ENCODE data around the gene TBCC. TPM values are rescaled to one million over a fixed set of nuclear protein-coding genes. Genes with fewer than 3 reads are reported as not detected.

TBCC gene
- total RNA-seq, 1 experiment from 2014 or later = 24.7 TPM

- TF ChIP-seq ATF2 (CRISPR knock-in tag; IDR thresholded peaks at IDR 0.05; ENCODE audit: borderline replicate concordance, low read depth) (no peak), ELF4 (CRISPR knock-in tag; IDR thresholded peaks at IDR 0.05; ENCODE audit: low read depth) (no peak), FOXP4 (CRISPR knock-in tag; IDR thresholded peaks at IDR 0.05) (no peak), ZNF232 (CRISPR knock-in tag; IDR thresholded peaks at IDR 0.05) (no peak), CDX4 (CRISPR knock-in tag; IDR thresholded peaks at IDR 0.05; ENCODE audit: borderline replicate concordance) (no peak), NR3C1 (CRISPR knock-in tag; conservative IDR thresholded peaks at IDR 0.05; ENCODE audit: low read depth) (no peak), ZSCAN18 (CRISPR knock-in tag; IDR thresholded peaks at IDR 0.05) (no peak), ATF6 (CRISPR knock-in tag; IDR thresholded peaks at IDR 0.05) (no peak), TEAD1 (CRISPR knock-in tag; IDR thresholded peaks at IDR 0.05) (no peak), ZNF425 (CRISPR knock-in tag; conservative IDR thresholded peaks at IDR 0.05) (no peak), PRRX2 (CRISPR knock-in tag; IDR thresholded peaks at IDR 0.05) (no peak), OVOL2 (CRISPR knock-in tag; IDR thresholded peaks at IDR 0.05; ENCODE audit: borderline replicate concordance) (no peak), JUN (CRISPR knock-in tag; IDR thresholded peaks at IDR 0.05) (no peak), ZNF219 (CRISPR knock-in tag; IDR thresholded peaks at IDR 0.05; ENCODE audit: borderline replicate concordance) (no peak), TP53 (CRISPR knock-in tag; IDR thresholded peaks at IDR 0.05) (no peak), FOXJ3 (CRISPR knock-in tag; IDR thresholded peaks at IDR 0.05; ENCODE audit: borderline replicate concordance) (no peak), ETV6 (CRISPR knock-in tag; IDR thresholded peaks at IDR 0.05) (no peak)
- DNase-seq (ENCODE audit: low spot score) = no peak
- Mint-ChIP-seq H3K27ac (no peak overlapping the region), H3K4me1 (no peaks in the 10 kb centered on the region), H3K4me3 (no peak overlapping the region), H3K9me3 (no peaks in the 10 kb centered on the region), H3K27me3 (ENCODE audit: low read depth) (no peaks in the 10 kb centered on the region), H3K36me3 (peaks cover 5% of the 10 kb centered on the region)
- ChIA-PET CTCF (interaction anchor here (2.1 kb wide), 1 partner anchor 35 kb away, joined by 7 read pairs; no protein-coding TSS in a partner anchor), POLR2A (interaction anchor here (0.6 kb wide), 1 partner anchor 320 kb away, joined by 5 read pairs; no protein-coding TSS in a partner anchor)
- no peak for ATAC-seq
Observed at GRCh38 chr6:42696526-42697267, 49.2 kb downstream of the TBCC start.
